ENCODE data around the gene NR2F1-AS1.

DNA sequence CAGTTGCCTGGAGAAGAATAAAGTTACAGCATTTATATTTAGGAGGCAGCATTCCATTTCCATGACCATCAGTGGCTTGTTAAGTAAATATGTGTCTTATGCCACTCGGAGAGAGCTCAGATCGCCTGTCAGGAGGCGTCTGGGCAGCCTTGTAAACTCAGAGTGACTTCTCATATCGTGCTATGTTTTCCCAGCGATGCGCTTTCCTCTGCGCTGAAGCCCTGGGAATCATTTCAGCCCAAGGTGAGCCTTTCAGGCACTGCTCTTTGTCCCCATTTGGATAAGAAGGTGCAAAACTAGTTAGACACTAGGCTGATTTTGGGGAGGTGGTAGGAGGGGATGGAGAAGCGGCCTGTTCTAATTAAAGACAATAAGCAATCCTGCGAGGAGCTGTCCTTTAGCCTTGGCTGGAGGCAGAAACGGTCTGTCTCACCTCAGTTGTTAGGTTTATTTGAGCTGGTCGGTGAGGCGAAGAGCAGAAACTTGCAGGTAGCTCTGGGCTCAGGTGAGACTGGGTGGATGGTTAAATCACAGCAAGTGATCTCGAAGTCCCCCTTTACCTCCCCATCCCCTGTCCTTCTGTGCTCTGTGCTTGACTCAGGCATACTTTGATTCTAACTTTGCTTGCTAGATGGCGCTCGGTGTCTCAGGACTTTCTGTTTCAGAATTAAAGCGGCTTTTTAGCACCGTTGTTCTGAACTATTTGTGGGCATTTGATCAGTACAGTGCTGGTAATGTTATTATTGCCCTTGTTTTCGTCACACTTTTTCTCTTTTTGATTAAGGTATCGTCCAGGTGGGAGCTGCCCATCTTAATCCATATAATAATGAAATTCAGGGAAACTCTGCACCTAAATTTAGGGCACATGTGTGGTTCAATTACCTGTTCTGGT is 26.6 kb upstream of the NR2F1-AS1 start:
- TF ChIP-seq, protein P1, sequence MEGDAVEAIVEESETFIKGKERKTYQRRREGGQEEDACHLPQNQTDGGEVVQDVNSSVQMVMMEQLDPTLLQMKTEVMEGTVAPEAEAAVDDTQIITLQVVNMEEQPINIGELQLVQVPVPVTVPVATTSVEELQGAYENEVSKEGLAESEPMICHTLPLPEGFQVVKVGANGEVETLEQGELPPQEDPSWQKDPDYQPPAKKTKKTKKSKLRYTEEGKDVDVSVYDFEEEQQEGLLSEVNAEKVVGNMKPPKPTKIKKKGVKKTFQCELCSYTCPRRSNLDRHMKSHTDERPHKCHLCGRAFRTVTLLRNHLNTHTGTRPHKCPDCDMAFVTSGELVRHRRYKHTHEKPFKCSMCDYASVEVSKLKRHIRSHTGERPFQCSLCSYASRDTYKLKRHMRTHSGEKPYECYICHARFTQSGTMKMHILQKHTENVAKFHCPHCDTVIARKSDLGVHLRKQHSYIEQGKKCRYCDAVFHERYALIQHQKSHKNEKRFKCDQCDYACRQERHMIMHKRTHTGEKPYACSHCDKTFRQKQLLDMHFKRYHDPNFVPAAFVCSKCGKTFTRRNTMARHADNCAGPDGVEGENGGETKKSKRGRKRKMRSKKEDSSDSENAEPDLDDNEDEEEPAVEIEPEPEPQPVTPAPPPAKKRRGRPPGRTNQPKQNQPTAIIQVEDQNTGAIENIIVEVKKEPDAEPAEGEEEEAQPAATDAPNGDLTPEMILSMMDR (IDR thresholded peaks at IDR 0.05), result peak in 2 of 4 experiments; percentile 16 to 34
- TF ChIP-seq POLR2AphosphoS5 (IDR thresholded peaks at IDR 0.05), result peak; percentile 11

All from prostate gland (tissue), 2 donors.